ENCODE data around the gene RAB31.

DNA sequence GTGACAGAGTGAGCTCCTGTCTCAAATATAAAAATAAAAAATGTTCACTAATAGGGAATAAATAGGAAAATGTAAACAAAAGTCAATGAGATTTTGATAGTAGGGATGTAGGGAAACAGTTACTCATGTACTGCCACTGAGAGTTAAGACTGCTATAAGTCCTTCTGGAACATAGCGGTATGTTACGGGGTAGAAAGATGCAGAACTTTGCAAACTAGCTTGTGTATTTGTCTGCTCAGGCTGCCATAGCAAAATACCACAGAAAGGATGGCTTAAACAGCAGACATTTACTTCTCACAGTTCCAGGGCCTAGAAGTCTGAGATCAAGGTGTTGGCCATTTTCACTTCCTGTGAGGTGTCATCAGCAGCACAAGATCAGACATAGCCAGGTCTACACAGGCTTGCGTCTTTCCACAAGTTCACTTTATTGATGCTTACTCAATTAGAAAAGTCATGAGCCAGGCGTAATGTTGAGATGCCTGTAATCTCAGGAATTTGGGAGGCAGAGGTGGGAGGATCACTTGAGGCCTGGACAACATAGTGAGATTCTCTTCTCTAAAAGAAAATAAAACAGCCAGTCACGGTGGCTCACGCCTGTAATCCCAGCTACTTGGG, 186.5 kb downstream of the RAB31 start:
- TF ChIP-seq POLR2A (IDR thresholded peaks at IDR 0.05) (no peak), POLR2AphosphoS5 (IDR thresholded peaks at IDR 0.05) (no peak)
- TF ChIP-seq, protein P1, sequence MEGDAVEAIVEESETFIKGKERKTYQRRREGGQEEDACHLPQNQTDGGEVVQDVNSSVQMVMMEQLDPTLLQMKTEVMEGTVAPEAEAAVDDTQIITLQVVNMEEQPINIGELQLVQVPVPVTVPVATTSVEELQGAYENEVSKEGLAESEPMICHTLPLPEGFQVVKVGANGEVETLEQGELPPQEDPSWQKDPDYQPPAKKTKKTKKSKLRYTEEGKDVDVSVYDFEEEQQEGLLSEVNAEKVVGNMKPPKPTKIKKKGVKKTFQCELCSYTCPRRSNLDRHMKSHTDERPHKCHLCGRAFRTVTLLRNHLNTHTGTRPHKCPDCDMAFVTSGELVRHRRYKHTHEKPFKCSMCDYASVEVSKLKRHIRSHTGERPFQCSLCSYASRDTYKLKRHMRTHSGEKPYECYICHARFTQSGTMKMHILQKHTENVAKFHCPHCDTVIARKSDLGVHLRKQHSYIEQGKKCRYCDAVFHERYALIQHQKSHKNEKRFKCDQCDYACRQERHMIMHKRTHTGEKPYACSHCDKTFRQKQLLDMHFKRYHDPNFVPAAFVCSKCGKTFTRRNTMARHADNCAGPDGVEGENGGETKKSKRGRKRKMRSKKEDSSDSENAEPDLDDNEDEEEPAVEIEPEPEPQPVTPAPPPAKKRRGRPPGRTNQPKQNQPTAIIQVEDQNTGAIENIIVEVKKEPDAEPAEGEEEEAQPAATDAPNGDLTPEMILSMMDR (IDR thresholded peaks at IDR 0.05 in 8 of 11, conservative IDR thresholded peaks at IDR 0.05 in 3 of 11) = no peak
